ENCODE results near the gene OS9. TPM values are rescaled to one million over a fixed set of nuclear protein-coding genes. Genes with fewer than 3 reads are reported as not detected.

OS9 gene
- polyA plus RNA-seq, 2 of the 4 experiments (the other 2 are of a cell fraction) = 128 to 183 TPM

GRCh38 chr12:57734591-57734990 lies 40.7 kb downstream of the OS9 start:
- DNase-seq (ENCODE audit: low read depth in 1 of 2, low spot score in 1 of 2) = no peak
- Histone ChIP-seq H3K9me3 (no peaks in the 10 kb centered on the region), H3K4me3 (no peak overlapping the region), H3K4me1 (peaks cover 27% of the 10 kb centered on the region), H3K4me2 (no peak overlapping the region), H3K27ac (no peak overlapping the region)
- TF ChIP-seq JUNB (IDR thresholded peaks at IDR 0.05) (no peak), MAX (IDR thresholded peaks at IDR 0.05) (no peak), REST (IDR thresholded peaks at IDR 0.05) (no peak), FOSL2 (IDR thresholded peaks at IDR 0.05) (no peak), FOSL2 (CRISPR knock-in tag; IDR thresholded peaks at IDR 0.05) (no peak), CEBPB (IDR thresholded peaks at IDR 0.05) (no peak), RAD21 (conservative IDR thresholded peaks at IDR 0.05 in 1 of 2, IDR thresholded peaks at IDR 0.05 in 1 of 2) (no peak), MYC (IDR thresholded peaks at IDR 0.05; ENCODE audit: borderline replicate concordance, low read length) (no peak), CHD2 (IDR thresholded peaks at IDR 0.05; ENCODE audit: low read length, partially characterized antibody) (no peak), HES2 (IDR thresholded peaks at IDR 0.05) (no peak), TFCP2L1 (CRISPR knock-in tag; IDR thresholded peaks at IDR 0.05) (no peak), ZFP36 (IDR thresholded peaks at IDR 0.05; ENCODE audit: borderline replicate concordance, partially characterized antibody) (no peak)
- no peak for FAIRE-seq
- ChIA-PET POLR2A (interaction anchor here (1.9 kb wide), 1 partner anchor 8 kb away, joined by 14 read pairs; no protein-coding TSS in a partner anchor), CTCF (interaction anchor here (1.0 to 10.7 kb wide), 7 partner anchors 10 to 151 kb away, joined by 3 to 242 read pairs (median 8); partner anchors contain the start of genes B4GALNT1, OS9 and TSPAN31)
- no peak for ATAC-seq
- 51% methylated on average over 4 of the region's 4 CpGs for WGBS (ENCODE audit: missing lambda C conversion rate)

GRCh38 chr12:57735198-57735855 lies 41.4 kb downstream of the OS9 start:
- WGBS (ENCODE audit: missing lambda C conversion rate) = 43% methylated on average over 8 of the region's 8 CpGs
- ATAC-seq = peak; percentile 0 to 3; a peak in 3 of 6 replicates
- no peak for FAIRE-seq
- POLR2A ChIA-PET = interaction anchor here (0.6 to 1.9 kb wide), 4 partner anchors 9 to 129 kb away, joined by 3 to 14 read pairs (median 3); no protein-coding TSS in a partner anchor
- Histone ChIP-seq H3K4me3 (peak overlapping the region; percentile 60; the same call in 2 of the 3 replicates), H3K9me3 (no peaks in the 10 kb centered on the region), H3K4me1 (peaks cover 27% of the 10 kb centered on the region), H3K4me2 (peak overlapping the region; percentile 100), H3K27ac (no peak overlapping the region)
- DNase-seq (ENCODE audit: low read depth in 1 of 2, low spot score in 1 of 2) = no peak
- CTCF ChIA-PET = interaction anchor here (0.6 to 10.7 kb wide), 21 partner anchors 9 to 275 kb away, joined by 3 to 242 read pairs (median 4); partner anchors contain the start of genes B4GALNT1, OS9, PIP4K2C and TSPAN31
- no peak for TF ChIP-seq MYC (IDR thresholded peaks at IDR 0.05; ENCODE audit: borderline replicate concordance, low read length)
- TF ChIP-seq PBX3 (IDR thresholded peaks at IDR 0.05) = no peak
- no peak for TF ChIP-seq ZNF302 (CRISPR knock-in tag; IDR thresholded peaks at IDR 0.05)
- no peak for TF ChIP-seq NFE2L2 (conservative IDR thresholded peaks at IDR 0.05; ENCODE audit: low read length)
- TF ChIP-seq TFCP2L1 (CRISPR knock-in tag; IDR thresholded peaks at IDR 0.05) = no peak
- TF ChIP-seq GATA3 (IDR thresholded peaks at IDR 0.05; ENCODE audit: borderline replicate concordance) = no peak
- no peak for TF ChIP-seq HOXA7 (CRISPR knock-in tag; IDR thresholded peaks at IDR 0.05)
- TF ChIP-seq CHD4 (IDR thresholded peaks at IDR 0.05; ENCODE audit: borderline replicate concordance) = no peak
- no peak for TF ChIP-seq EP300 (IDR thresholded peaks at IDR 0.05)
- TF ChIP-seq ESRRA (IDR thresholded peaks at IDR 0.05; ENCODE audit: borderline replicate concordance, low read length) = no peak
- TF ChIP-seq FOXS1 (CRISPR knock-in tag; IDR thresholded peaks at IDR 0.05) = no peak
- no peak for TF ChIP-seq ZSCAN20 (CRISPR knock-in tag; IDR thresholded peaks at IDR 0.05)
- TF ChIP-seq MAZ (IDR thresholded peaks at IDR 0.05; ENCODE audit: borderline replicate concordance, low read depth, low read length) = no peak

Data from A549 (cell line).